K562 (cell line): ENCODE data around the gene GLP2R. TPM values are rescaled to one million over a fixed set of nuclear protein-coding genes. Genes with fewer than 3 reads are reported as not detected.

ENCODE experiments used
- ATAC-seq: fragments of 200-7000 bp; cut with Tn5 transposase; 3 replicates; pipeline ENCODE4 v1.9.1; 2020; ENCODE audit warnings: moderate library complexity
- BruUV-seq: library from RNA; stranded (reverse); fragments of 400-500 nt; replicated peaks from 2 replicates; lab custom pipeline; 2021; lab: Mats Ljungman, UMichigan
- CTCF ChIA-PET: fragments of 300-600 bp; formaldehyde crosslinking; extraction: SDS; loops from one replicate; lab custom pipeline; 2021; ENCODE audit warnings: low intra/inter-chr PET ratio; lab: Yijun Ruan, JAX
- POLR2A ChIA-PET: fragments of 300-600, 350-650 bp; sonication (Branson Sonifier 250); formaldehyde crosslinking; extraction: SDS; loops from one replicate; lab custom pipeline; 2021; ENCODE audit warnings: antibody characterized with exemption, inconsistent platforms; lab: Yijun Ruan, JAX
- DNase-seq, 4 experiments: peaks; one replicate each; pipeline versions ENCODE4 v3.0.0 to v3.0.0-alpha.2; 2011 to 2018; ENCODE audit warnings: low spot score in 3 of 4, mixed read lengths in 3 of 4; ENCODE audit errors: extremely low read depth in 1 of 4
- FAIRE-seq: peaks from 2 replicates; lab custom pipeline; 2011; peaks lifted over from hg19 to GRCh38; lab: Jason Lieb, UNC
- H2AFZ ChIP-seq: 2 replicates; pipeline ENCODE4 v1.6.0; 2011; ENCODE audit warnings: low read depth, low read length, control low read depth, inconsistent platforms
- H3K27ac ChIP-seq: fragments of 200-600 bp; 3 replicates; pipeline ENCODE4 v1.8.0; 2011; ENCODE audit warnings: low read depth, mild to moderate bottlenecking, control low read depth, inconsistent platforms, low read length, moderate library complexity, mixed read lengths; ENCODE audit errors: extremely low read depth
- H3K27me3 ChIP-seq, 2 experiments: fragments of 300-600 bp in 1 of 2; 2 replicates in 1 of 2; 3 replicates in 1 of 2; pipeline versions ENCODE4 v1.6.0 to v1.8.0; 2011; ENCODE audit warnings: inconsistent platforms in 2 of 2, low read length in 2 of 2, mild to moderate bottlenecking in 1 of 2, mixed read lengths in 1 of 2, moderate library complexity in 1 of 2; ENCODE audit not compliant: control insufficient read depth in 2 of 2, insufficient read depth in 2 of 2
- H3K36me3 ChIP-seq: fragments of 300-600 bp; 3 replicates; pipeline ENCODE4 v1.8.0; 2011; ENCODE audit warnings: mild to moderate bottlenecking, low read length, inconsistent platforms; ENCODE audit not compliant: control insufficient read depth, insufficient read depth
- H3K4me1 ChIP-seq, 2 experiments: fragments of 200-600 bp in 1 of 2; replicated peaks in 1 of 2; 2 replicates in 1 of 2; 3 replicates in 1 of 2; pipeline versions ENCODE4 v1.5.1 to v1.8.0; 2011; ENCODE audit warnings: inconsistent platforms in 2 of 2, low read length in 2 of 2, mild to moderate bottlenecking in 1 of 2, mixed read lengths in 1 of 2, moderate library complexity in 1 of 2; ENCODE audit not compliant: control insufficient read depth in 2 of 2, insufficient read depth in 2 of 2
- H3K4me2 ChIP-seq: 2 replicates; pipeline ENCODE4 v1.6.1; 2011; ENCODE audit warnings: low read length, control low read depth, inconsistent platforms, mixed read lengths; ENCODE audit not compliant: insufficient read depth
- H3K4me3 ChIP-seq: fragments of 200-600 bp; sonication (generic), shearing (Covaris generic); 2 replicates; pipeline ENCODE4 v1.5.1; 2016; ENCODE audit warnings: control low read depth, inconsistent platforms
- H3K79me2 ChIP-seq: fragments of 200-600 bp; 3 replicates; pipeline ENCODE4 v1.8.0; 2011; ENCODE audit warnings: low read length, inconsistent platforms; ENCODE audit not compliant: control insufficient read depth, insufficient read depth
- H3K9ac ChIP-seq, 2 experiments: 2 replicates each; pipeline versions ENCODE4 v1.6.0 to v1.6.1; 2011; ENCODE audit warnings: low read depth in 2 of 2, low read length in 2 of 2, control low read depth in 1 of 2, inconsistent platforms in 1 of 2, mild to moderate bottlenecking in 1 of 2, mixed read lengths in 1 of 2; ENCODE audit not compliant: insufficient read depth in 1 of 2
- H3K9me1 ChIP-seq: one replicate; pipeline ENCODE4 v1.6.0; 2011; ENCODE audit warnings: inconsistent platforms, mild to moderate bottlenecking, low read length, moderate library complexity; ENCODE audit not compliant: control insufficient read depth, insufficient read depth
- H3K9me3 ChIP-seq: replicated peaks from 2 replicates; pipeline ENCODE4 v1.5.1; 2011; ENCODE audit warnings: low read depth, low read length, inconsistent platforms; ENCODE audit not compliant: control insufficient read depth, insufficient read depth
- H4K20me1 ChIP-seq: replicated peaks from 2 replicates; pipeline ENCODE4 v1.6.1; 2011; ENCODE audit warnings: low read length, inconsistent platforms, mixed read lengths; ENCODE audit not compliant: control insufficient read depth, insufficient read depth
- BCOR ChIP-seq: fragments of 450-650 bp; IDR thresholded peaks from 2 replicates; pipeline ENCODE4 v1.6.1; 2016
- CBX3 ChIP-seq, 2 experiments: IDR thresholded peaks; 1 replicate in 1 of 2; 2 replicates in 1 of 2; pipeline ENCODE4 v1.6.1; 2012; ENCODE audit warnings: inconsistent platforms in 2 of 2, low read length in 2 of 2, borderline replicate concordance in 1 of 2, control low read depth in 1 of 2
- JUNB ChIP-seq: fragments of 450-650 bp; formaldehyde crosslinking; conservative IDR thresholded peaks from 2 replicates; pipeline ENCODE4 v1.4.0; 2020; ENCODE audit warnings: mild to moderate bottlenecking
- NELFE ChIP-seq: IDR thresholded peaks from 2 replicates; pipeline ENCODE4 v1.6.1; 2011; ENCODE audit warnings: mild to moderate bottlenecking; ENCODE audit not compliant: insufficient read depth, insufficient read length
- NFYB ChIP-seq: IDR thresholded peaks from 2 replicates; pipeline ENCODE4 v1.6.1; 2011; ENCODE audit warnings: mild to moderate bottlenecking, moderate library complexity; ENCODE audit not compliant: insufficient read length; ENCODE audit errors: extremely low read depth
- NR3C1 ChIP-seq: sonication (generic); formaldehyde crosslinking; IDR thresholded peaks from 2 replicates; pipeline ENCODE4 v1.8.1; 2022; ENCODE audit warnings: missing genetic modification reagents
- PTRF ChIP-seq: fragments of 450-650 bp; IDR thresholded peaks from 2 replicates; pipeline ENCODE4 v1.6.1; 2016; ENCODE audit warnings: mild to moderate bottlenecking, missing genetic modification characterization, missing compliant biosample characterization
- RBFOX2 ChIP-seq: fragments of 200-400 bp; formaldehyde crosslinking; IDR thresholded peaks from 2 replicates; pipeline ENCODE4 v1.6.1; 2017; ENCODE audit warnings: low read depth, mild to moderate bottlenecking, low read length, moderate library complexity
- SPI1 ChIP-seq: IDR thresholded peaks from 2 replicates; pipeline ENCODE4 v1.6.1; 2011; ENCODE audit warnings: low read depth, low read length, control low read depth, borderline replicate concordance
- TRIM28 ChIP-seq: fragments of 450-650 bp; IDR thresholded peaks from 2 replicates; pipeline ENCODE4 v1.6.1; 2017
- ZBTB1 ChIP-seq: sonication (generic); formaldehyde crosslinking; IDR thresholded peaks from 2 replicates; pipeline ENCODE4 v1.8.1; 2023; ENCODE audit warnings: missing genetic modification reagents, low read depth, mild to moderate bottlenecking, borderline replicate concordance
- ZNF23 ChIP-seq: fragments of 250-450 bp; sonication (Bioruptor Pico); IDR thresholded peaks from 2 replicates; pipeline ENCODE4 v1.4.0; 2020; ENCODE audit warnings: mild to moderate bottlenecking
- ZNF232 ChIP-seq: sonication (generic); formaldehyde crosslinking; IDR thresholded peaks from 2 replicates; pipeline ENCODE4 v1.8.0; 2022; ENCODE audit warnings: mild to moderate bottlenecking, missing genetic modification reagents
- ZNF644 ChIP-seq: fragments of 200-800 bp; sonication (Bioruptor generic); IDR thresholded peaks from 2 replicates; pipeline ENCODE4 v1.6.1; 2016; ENCODE audit warnings: low read depth, missing genetic modification characterization, missing compliant biosample characterization
- ZNF785 ChIP-seq: fragments of 250-450 bp; sonication (Bioruptor Pico); IDR thresholded peaks from 2 replicates; pipeline ENCODE4 v1.4.0; 2020; ENCODE audit warnings: mild to moderate bottlenecking
- in situ Hi-C: fragments of 300-500 bp; cut with MboI; formaldehyde crosslinking; loops from 4 replicates; pipeline ENCODE4 v1.15.0; 2018; ENCODE audit warnings: inconsistent platforms, mixed read lengths
- intact Hi-C: fragments of 100-400 bp; cut with micrococcal nuclease; formaldehyde crosslinking; loops from 2 replicates; pipeline ENCODE4 v1.14.2; 2022
- polyA plus RNA-seq, 8 experiments: library from polyadenylated mRNA; depleted of rRNA in 4 of 8; stranded (reverse) in 5 of 8; unstranded in 3 of 8; fragments of >200 nt; fragmentation: Nextera tagmentation in 2 of 8; fragmentation: Illumina TruSeq in 1 of 8; extraction: Ambion mirVana in 2 of 8; extraction: Trizol in 1 of 8; gene quantifications; 2 replicates each; pipeline versions ENCODE4 v1.2.1 to v1.2.3, GENCODE V29; 2011 to 2014; ENCODE audit warnings: inconsistent platforms in 1 of 8, missing spikeins in 1 of 8
- total RNA-seq, 7 experiments: library from RNA; depleted of rRNA in 6 of 7; stranded (reverse); fragments of >200 nt in 6 of 7; fragmentation: Illumina TruSeq in 2 of 7; extraction: Trizol in 2 of 7; gene quantifications; 2 replicates each; pipeline versions ENCODE4 v1.2.1 to v1.2.3, GENCODE V29; 2011 to 2021; ENCODE audit warnings: low replicate concordance in 1 of 7
- TF ChIP-seq, protein P1 (sequence below): fragments of 450-650 bp; formaldehyde crosslinking; IDR thresholded peaks from 2 replicates; pipeline ENCODE4 v1.4.0; 2020; ENCODE audit warnings: mild to moderate bottlenecking
- TF ChIP-seq, protein P2 (sequence below): fragments of 450-650 bp; IDR thresholded peaks from 2 replicates; pipeline ENCODE4 v1.6.1; 2016; ENCODE audit warnings: missing biosample characterization, missing genetic modification characterization

The GLP2R gene
- total and polyA plus RNA-seq, 9 of the 15 experiments (the other 6 are each of a cell fraction or from before 2014, with no cell fraction given) = not detected

DNA sequence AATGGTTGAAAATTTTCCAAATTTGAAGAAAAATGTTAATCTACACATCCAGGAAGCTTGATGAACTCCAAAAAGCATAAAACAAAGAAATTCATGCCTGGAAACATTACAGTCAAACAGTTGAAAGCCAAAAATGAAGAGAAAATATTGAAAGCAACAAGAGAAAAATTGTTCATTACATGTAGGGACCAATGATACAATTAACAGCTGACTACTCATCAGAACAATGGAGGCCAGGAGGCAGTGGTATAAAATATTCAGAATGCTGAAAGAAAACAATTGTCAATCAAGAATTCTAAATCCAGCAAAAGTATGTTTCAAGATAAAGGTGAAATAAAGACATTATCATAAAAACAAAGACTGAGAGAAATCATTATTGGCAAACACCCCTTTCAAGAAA, 57.7 kb downstream of the GLP2R start:
- no peak overlapping the region for H3K4me3 ChIP-seq
- H3K36me3 ChIP-seq = no peaks in the 10 kb centered on the region
- no peak overlapping the region for H3K4me2 ChIP-seq
- DNase-seq = no peak
- ChIA-PET CTCF (no interaction called here), POLR2A (no interaction called here)
- H3K4me1 ChIP-seq = no peaks in the 10 kb centered on the region
- H4K20me1 ChIP-seq = no peaks in the 10 kb centered on the region
- BruUV-seq = no TSS peak
- TF ChIP-seq, protein P1, sequence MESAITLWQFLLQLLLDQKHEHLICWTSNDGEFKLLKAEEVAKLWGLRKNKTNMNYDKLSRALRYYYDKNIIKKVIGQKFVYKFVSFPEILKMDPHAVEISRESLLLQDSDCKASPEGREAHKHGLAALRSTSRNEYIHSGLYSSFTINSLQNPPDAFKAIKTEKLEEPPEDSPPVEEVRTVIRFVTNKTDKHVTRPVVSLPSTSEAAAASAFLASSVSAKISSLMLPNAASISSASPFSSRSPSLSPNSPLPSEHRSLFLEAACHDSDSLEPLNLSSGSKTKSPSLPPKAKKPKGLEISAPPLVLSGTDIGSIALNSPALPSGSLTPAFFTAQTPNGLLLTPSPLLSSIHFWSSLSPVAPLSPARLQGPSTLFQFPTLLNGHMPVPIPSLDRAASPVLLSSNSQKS (CRISPR knock-in tag) = no peak
- TF ChIP-seq NELFE = no peak
- TF ChIP-seq ZNF785 (CRISPR knock-in tag) = no peak
- TF ChIP-seq SPI1 = no peak
- no peak for TF ChIP-seq ZNF644 (tag)
- peak in 1 of 2 experiments; percentile 32; a peak in 1 of 3 replicates for TF ChIP-seq CBX3 (IDR thresholded peaks at IDR 0.05; ENCODE audit: borderline replicate concordance in 1 of 2, low read length in 2 of 2)
- no peak for TF ChIP-seq BCOR
- TF ChIP-seq ZBTB1 (CRISPR knock-in tag) = no peak
- TF ChIP-seq RBFOX2 = no peak
- no peak for TF ChIP-seq PTRF (tag)
- no peak for TF ChIP-seq ZNF23
- TF ChIP-seq, protein P2, sequence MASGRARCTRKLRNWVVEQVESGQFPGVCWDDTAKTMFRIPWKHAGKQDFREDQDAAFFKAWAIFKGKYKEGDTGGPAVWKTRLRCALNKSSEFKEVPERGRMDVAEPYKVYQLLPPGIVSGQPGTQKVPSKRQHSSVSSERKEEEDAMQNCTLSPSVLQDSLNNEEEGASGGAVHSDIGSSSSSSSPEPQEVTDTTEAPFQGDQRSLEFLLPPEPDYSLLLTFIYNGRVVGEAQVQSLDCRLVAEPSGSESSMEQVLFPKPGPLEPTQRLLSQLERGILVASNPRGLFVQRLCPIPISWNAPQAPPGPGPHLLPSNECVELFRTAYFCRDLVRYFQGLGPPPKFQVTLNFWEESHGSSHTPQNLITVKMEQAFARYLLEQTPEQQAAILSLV (tag) = no peak
- no peak for TF ChIP-seq ZNF232
- TF ChIP-seq JUNB (CRISPR knock-in tag) = no peak
- no peak for TF ChIP-seq NFYB
- no peak for TF ChIP-seq NR3C1 (CRISPR knock-in tag)
- 0 out of 2 replicates have a peak, but pooled peaks have one; percentile 35 for TF ChIP-seq TRIM28
- FAIRE-seq = no peak
- H3K9ac ChIP-seq = no peak overlapping the region
- H3K27ac ChIP-seq = no peak overlapping the region
- H3K27me3 ChIP-seq = no peaks in the 10 kb centered on the region
- no peaks in the 10 kb centered on the region for H3K79me2 ChIP-seq
- no peaks in the 10 kb centered on the region for H3K9me3 ChIP-seq
- intact Hi-C loops = no loop called here
- ATAC-seq = no peak
- H2AFZ ChIP-seq = no peak overlapping the region
- in situ Hi-C loops = no loop called here
- no peaks in the 10 kb centered on the region for H3K9me1 ChIP-seq
